OCI-LY7 (cell line): ENCODE data around the gene GRIP1.

Source experiments
- CTCF ChIP-seq: fragments of 200-600 bp; sonication (generic); conservative IDR thresholded peaks from 2 replicates; pipeline ENCODE4 v1.5.1; 2014; ENCODE audit warnings: mild to moderate bottlenecking, antibody characterized with exemption, low read length, moderate library complexity, mixed read lengths
- EZH2phosphoT487 ChIP-seq: fragments of 200-600 bp; sonication (generic); IDR thresholded peaks from 2 replicates; pipeline ENCODE4 v1.6.1; 2018; ENCODE audit warnings: low read depth, borderline replicate concordance, mild to moderate bottlenecking, mixed run types, antibody characterized with exemption, low read length, moderate library complexity, mixed read lengths

GRCh38 chr12:66709457-66709773 lies 30.5 kb upstream of the GRIP1 start:
- no peak for TF ChIP-seq CTCF
- no peak for TF ChIP-seq EZH2phosphoT487
